Measurements from ENCODE around the gene PRKAR1B. TPM values are rescaled to one million over a fixed set of nuclear protein-coding genes. Genes with fewer than 3 reads are reported as not detected.

The PRKAR1B gene
- total and polyA plus RNA-seq, 10 of the 15 experiments (the other 5 are each of a cell fraction or from before 2014, with no cell fraction given), result 1.4 to 45.6 (median 19.3) TPM

GRCh38 chr7:556837-557557, 170.1 kb downstream of the PRKAR1B start:
- POLR2A ChIA-PET, result no interaction called here
- in situ Hi-C loops (cut with MboI) (no loop called here), intact Hi-C loops (cut with micrococcal nuclease; ENCODE audit: unreplicated experiment) (no loop called here)
- H3K9me3 ChIP-seq (replicated peaks; ENCODE audit: control insufficient read depth, insufficient read depth, low read length), result peaks cover 2% of the 10 kb centered on the region; the same call in 1 of the 3 replicates
- no peaks in the 10 kb centered on the region for H3K79me2 ChIP-seq (ENCODE audit: control insufficient read depth, insufficient read depth, low read length)
- no TSS peak for BruUV-seq (replicated peaks)
- TF ChIP-seq ZBED1 (IDR thresholded peaks at IDR 0.05; ENCODE audit: borderline replicate concordance) (no peak), CUX1 (IDR thresholded peaks at IDR 0.05; ENCODE audit: insufficient replicate concordance, low read depth, low read length) (no peak), NRF1 (conservative IDR thresholded peaks at IDR 0.05; ENCODE audit: low read depth, low read length) (no peak), PAX8 (IDR thresholded peaks at IDR 0.05) (no peak), SUZ12 (IDR thresholded peaks at IDR 0.05; ENCODE audit: unreplicated experiment) (no peak), IKZF2 (IDR thresholded peaks at IDR 0.05) (no peak), BACH1 (IDR thresholded peaks at IDR 0.05; ENCODE audit: borderline replicate concordance) (no peak), EED (IDR thresholded peaks at IDR 0.05; ENCODE audit: low read depth) (no peak), CTCF (IDR thresholded peaks at IDR 0.05 in 2 of 3, conservative IDR thresholded peaks at IDR 0.05 in 1 of 3; ENCODE audit: control insufficient read depth in 2 of 3, extremely low read depth in 1 of 3, insufficient read depth in 1 of 3, low read depth in 3 of 3, low read length in 3 of 3) (no peak), POLR2AphosphoS2 (IDR thresholded peaks at IDR 0.05; ENCODE audit: low read depth, low read length) (no peak)
- no peaks in the 10 kb centered on the region for H4K20me1 ChIP-seq (ENCODE audit: control insufficient read depth, insufficient read depth)
- 91% methylated on average over 28 of the region's 32 CpGs for WGBS (ENCODE audit: insufficient coverage, insufficient replicate concordance, low lambda C conversion rate, missing lambda C conversion rate)
- no peaks in the 10 kb centered on the region for H3K36me3 ChIP-seq (ENCODE audit: control insufficient read depth in 2 of 2, insufficient read depth in 2 of 2, low read length in 1 of 2)
- RAD21 ChIA-PET (ENCODE audit: unreplicated experiment), result no interaction called here
- no peak overlapping the region for H3K4me3 ChIP-seq
- H3K27ac ChIP-seq (ENCODE audit: control insufficient read depth, insufficient read depth), result no peak overlapping the region
- H3K4me2 ChIP-seq (ENCODE audit: control insufficient read depth, insufficient read depth), result no peak overlapping the region
- H2AFZ ChIP-seq (ENCODE audit: control insufficient read depth, low read depth, low read length), result no peak overlapping the region
- FAIRE-seq, result no peak
- no peaks in the 10 kb centered on the region for H3K27me3 ChIP-seq (replicated peaks in 1 of 2; ENCODE audit: control insufficient read depth in 2 of 2, insufficient read depth in 2 of 2, low read length in 1 of 2)
- H3K9ac ChIP-seq (ENCODE audit: control insufficient read depth, insufficient read depth, low read length), result no peak overlapping the region
- no peaks in the 10 kb centered on the region for H3K4me1 ChIP-seq (ENCODE audit: control insufficient read depth, insufficient read depth, low read length)
- CTCF ChIA-PET, result no interaction called here
- SMC1A ChIA-PET (ENCODE audit: uncharacterized antibody, unreplicated experiment), result no interaction called here
- no peak for ATAC-seq
- DNase-seq (ENCODE audit: low read depth, low spot score), result no peak

All from GM12878 (cell line).